Mesothelial cell of epicardium (in vitro differentiated cells): ENCODE measurements around the gene SORCS3. TPM values are rescaled to one million over a fixed set of nuclear protein-coding genes. Genes with fewer than 3 reads are reported as not detected.

Experiments used
- DNase-seq, 2 experiments: peaks; one replicate each; pipeline ENCODE4 v3.0.0; 2021; ENCODE audit warnings: low spot score in 2 of 2; ENCODE audit not compliant: unreplicated experiment in 2 of 2
- H3K27ac Mint-ChIP-seq: 2 replicates; pipeline ENCODE4 v1.8.0; 2021; ENCODE audit warnings: mixed read lengths
- H3K27me3 Mint-ChIP-seq: 2 replicates; pipeline ENCODE4 v1.8.0; 2021; ENCODE audit warnings: low read depth, mixed read lengths
- H3K36me3 Mint-ChIP-seq: 2 replicates; pipeline ENCODE4 v1.8.0; 2021; ENCODE audit warnings: mixed read lengths
- H3K4me1 Mint-ChIP-seq: 2 replicates; pipeline ENCODE4 v1.8.0; 2021; ENCODE audit warnings: mixed read lengths
- H3K4me3 Mint-ChIP-seq: 2 replicates; pipeline ENCODE4 v1.8.0; 2021; ENCODE audit warnings: mild to moderate bottlenecking, moderate library complexity, mixed read lengths
- H3K9me3 Mint-ChIP-seq: 2 replicates; pipeline ENCODE4 v1.8.0; 2021; ENCODE audit warnings: mixed read lengths
- CTCF ChIP-seq: fragments of 200-600 bp; sonication (generic); IDR thresholded peaks from one replicate; pipeline ENCODE4 v1.5.0; 2021; ENCODE audit warnings: antibody characterized with exemption; ENCODE audit not compliant: unreplicated experiment
- total RNA-seq: library from RNA; stranded (reverse); gene quantifications from 3 replicates; pipeline ENCODE4 v1.2.1, GENCODE V29; 2021

The SORCS3 gene
- total RNA-seq, 1 donor from 2014 or later, result 0.04 TPM

GRCh38 chr10:104641937-104642657 lies 1.0 kb downstream of the SORCS3 start:
- Mint-ChIP-seq H3K4me1 (peaks cover 23% of the 10 kb centered on the region), H3K9me3 (no peaks in the 10 kb centered on the region), H3K36me3 (no peaks in the 10 kb centered on the region), H3K27me3 (peaks cover 93% of the 10 kb centered on the region), H3K4me3 (peak overlapping the region; percentile 60), H3K27ac (no peak overlapping the region)
- no peak for TF ChIP-seq CTCF
- DNase-seq, result no peak

GRCh38 chr10:104642658-104643302 lies 1.7 kb downstream of the SORCS3 start:
- peak overlapping the region; percentile 60 for H3K4me3 Mint-ChIP-seq
- H3K9me3 Mint-ChIP-seq, result no peaks in the 10 kb centered on the region
- TF ChIP-seq CTCF, result peak; percentile 41
- H3K27ac Mint-ChIP-seq, result no peak overlapping the region
- H3K36me3 Mint-ChIP-seq, result no peaks in the 10 kb centered on the region
- H3K27me3 Mint-ChIP-seq, result peaks cover 93% of the 10 kb centered on the region
- DNase-seq, result peak; percentile 43 to 75
- peaks cover 23% of the 10 kb centered on the region for H3K4me1 Mint-ChIP-seq

- no peak for DNase-seq
- Mint-ChIP-seq H3K36me3 (no peaks in the 10 kb centered on the region), H3K4me3 (peak overlapping the region; percentile 40), H3K27ac (no peak overlapping the region), H3K4me1 (peaks cover 23% of the 10 kb centered on the region), H3K27me3 (peaks cover 93% of the 10 kb centered on the region), H3K9me3 (no peaks in the 10 kb centered on the region)
- TF ChIP-seq CTCF, result no peak
Measured at GRCh38 chr10:104643303-104643663, 2.2 kb downstream of the SORCS3 start.

GRCh38 chr10:104646146-104646545 lies 5.1 kb downstream of the SORCS3 start:
- H3K4me1 Mint-ChIP-seq, result peaks cover 5% of the 10 kb centered on the region
- H3K4me3 Mint-ChIP-seq, result no peak overlapping the region
- no peak for TF ChIP-seq CTCF
- no peaks in the 10 kb centered on the region for H3K9me3 Mint-ChIP-seq
- no peak for DNase-seq
- H3K36me3 Mint-ChIP-seq, result no peaks in the 10 kb centered on the region
- H3K27me3 Mint-ChIP-seq, result peaks cover 94% of the 10 kb centered on the region
- H3K27ac Mint-ChIP-seq, result no peak overlapping the region

GRCh38 chr10:104648421-104648820 lies 7.3 kb downstream of the SORCS3 start:
- H3K9me3 Mint-ChIP-seq, result no peaks in the 10 kb centered on the region
- peaks cover 86% of the 10 kb centered on the region for H3K27me3 Mint-ChIP-seq
- H3K4me1 Mint-ChIP-seq, result no peaks in the 10 kb centered on the region
- H3K27ac Mint-ChIP-seq, result no peak overlapping the region
- no peaks in the 10 kb centered on the region for H3K36me3 Mint-ChIP-seq
- no peak for TF ChIP-seq CTCF
- H3K4me3 Mint-ChIP-seq, result no peak overlapping the region
- DNase-seq, result no peak
